UCSD-AML1 (cell line): ENCODE measurements around the gene KIAA0586.
"Not testable (repeated sequence)": the region's sequence is repeated elsewhere in the genome, so short reads cannot be mapped to it uniquely, and the experiment has no call there.

ENCODE experiments used
- DNase-seq: peaks from one replicate; lab custom pipeline; 2025; ENCODE audit not compliant: unreplicated experiment; lab: John Stamatoyannopoulos, UW

Gene KIAA0586

GRCh38 chr14:58463147-58463546 is 35.6 kb downstream of the KIAA0586 start:
- no peak for DNase-seq

- no peak for DNase-seq
Observed at GRCh38 chr14:58464652-58465051, 37.1 kb downstream of the KIAA0586 start.

GRCh38 chr14:58465421-58465820 is 37.9 kb downstream of the KIAA0586 start:
- no peak for DNase-seq

- DNase-seq: no peak
Observed at GRCh38 chr14:58466459-58466858, 38.9 kb downstream of the KIAA0586 start.

- DNase-seq: no peak
Observed at GRCh38 chr14:58467575-58467974, 40.1 kb downstream of the KIAA0586 start.

GRCh38 chr14:58469309-58469708 is 41.8 kb downstream of the KIAA0586 start:
- no peak for DNase-seq

GRCh38 chr14:58476320-58476719 is 48.8 kb downstream of the KIAA0586 start:
- DNase-seq: no peak

GRCh38 chr14:58477653-58478052 is 50.1 kb downstream of the KIAA0586 start:
- no peak for DNase-seq

- DNase-seq: not testable (repeated sequence)
Observed at GRCh38 chr14:58478329-58478728, 50.8 kb downstream of the KIAA0586 start.

GRCh38 chr14:58479975-58480374 is 52.5 kb downstream of the KIAA0586 start:
- DNase-seq: no peak

- DNase-seq: no peak
Observed at GRCh38 chr14:58484176-58484575, 56.7 kb downstream of the KIAA0586 start.

- peak; percentile 18 for DNase-seq
Observed at GRCh38 chr14:58488550-58488949, 61.0 kb downstream of the KIAA0586 start.

GRCh38 chr14:58491593-58491992 is 64.1 kb downstream of the KIAA0586 start:
- no peak for DNase-seq

GRCh38 chr14:58492044-58492443 is 64.5 kb downstream of the KIAA0586 start:
- DNase-seq: no peak

- no peak for DNase-seq
Observed at GRCh38 chr14:58501214-58501816, 73.8 kb downstream of the KIAA0586 start.

GRCh38 chr14:58513272-58513671 is 85.8 kb downstream of the KIAA0586 start:
- no peak for DNase-seq

- no peak for DNase-seq
Observed at GRCh38 chr14:58517592-58517991, 90.1 kb downstream of the KIAA0586 start.

- not testable (repeated sequence) for DNase-seq
Observed at GRCh38 chr14:58525691-58526090, 98.2 kb downstream of the KIAA0586 start.

GRCh38 chr14:58533446-58533845 is 105.9 kb downstream of the KIAA0586 start:
- DNase-seq: peak; percentile 36

- DNase-seq: no peak
Observed at GRCh38 chr14:58535044-58535443, 107.5 kb downstream of the KIAA0586 start.

- DNase-seq: no peak
Observed at GRCh38 chr14:58537004-58537403, 109.5 kb downstream of the KIAA0586 start.

- no peak for DNase-seq
Observed at GRCh38 chr14:58540749-58541632, 113.5 kb downstream of the KIAA0586 start.
